ENCODE data around the gene DIAPH3.

DNA sequence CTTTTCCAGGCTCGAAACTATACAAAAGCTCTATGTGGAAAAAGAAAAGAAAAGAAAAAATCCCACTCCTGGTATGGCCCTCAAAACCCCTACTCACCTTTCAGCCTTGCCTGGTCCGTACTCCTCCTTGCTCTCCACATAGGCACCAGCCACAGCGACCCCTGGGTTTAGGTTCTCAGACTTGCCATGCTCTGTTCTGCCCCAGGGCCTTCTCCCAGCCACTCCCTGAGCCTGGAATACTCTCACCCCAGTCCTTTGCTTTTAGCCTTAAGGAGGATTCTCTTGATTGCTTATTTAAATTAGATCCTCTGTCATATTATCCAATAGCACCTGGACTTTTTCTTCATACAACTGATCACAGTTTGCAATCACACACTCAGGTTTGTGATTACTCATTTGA lies 522.5 kb downstream of the DIAPH3 start:
- TF ChIP-seq, protein P1, sequence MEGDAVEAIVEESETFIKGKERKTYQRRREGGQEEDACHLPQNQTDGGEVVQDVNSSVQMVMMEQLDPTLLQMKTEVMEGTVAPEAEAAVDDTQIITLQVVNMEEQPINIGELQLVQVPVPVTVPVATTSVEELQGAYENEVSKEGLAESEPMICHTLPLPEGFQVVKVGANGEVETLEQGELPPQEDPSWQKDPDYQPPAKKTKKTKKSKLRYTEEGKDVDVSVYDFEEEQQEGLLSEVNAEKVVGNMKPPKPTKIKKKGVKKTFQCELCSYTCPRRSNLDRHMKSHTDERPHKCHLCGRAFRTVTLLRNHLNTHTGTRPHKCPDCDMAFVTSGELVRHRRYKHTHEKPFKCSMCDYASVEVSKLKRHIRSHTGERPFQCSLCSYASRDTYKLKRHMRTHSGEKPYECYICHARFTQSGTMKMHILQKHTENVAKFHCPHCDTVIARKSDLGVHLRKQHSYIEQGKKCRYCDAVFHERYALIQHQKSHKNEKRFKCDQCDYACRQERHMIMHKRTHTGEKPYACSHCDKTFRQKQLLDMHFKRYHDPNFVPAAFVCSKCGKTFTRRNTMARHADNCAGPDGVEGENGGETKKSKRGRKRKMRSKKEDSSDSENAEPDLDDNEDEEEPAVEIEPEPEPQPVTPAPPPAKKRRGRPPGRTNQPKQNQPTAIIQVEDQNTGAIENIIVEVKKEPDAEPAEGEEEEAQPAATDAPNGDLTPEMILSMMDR (IDR thresholded peaks at IDR 0.05): no peak
- no peak for TF ChIP-seq POLR2A (IDR thresholded peaks at IDR 0.05)
